ENCODE measurements around the gene PPP2R1B.
"Not testable (repeated sequence)": the region's sequence is repeated elsewhere in the genome, so short reads cannot be mapped to it uniquely, and the experiment has no call there.

PPP2R1B gene

DNA sequence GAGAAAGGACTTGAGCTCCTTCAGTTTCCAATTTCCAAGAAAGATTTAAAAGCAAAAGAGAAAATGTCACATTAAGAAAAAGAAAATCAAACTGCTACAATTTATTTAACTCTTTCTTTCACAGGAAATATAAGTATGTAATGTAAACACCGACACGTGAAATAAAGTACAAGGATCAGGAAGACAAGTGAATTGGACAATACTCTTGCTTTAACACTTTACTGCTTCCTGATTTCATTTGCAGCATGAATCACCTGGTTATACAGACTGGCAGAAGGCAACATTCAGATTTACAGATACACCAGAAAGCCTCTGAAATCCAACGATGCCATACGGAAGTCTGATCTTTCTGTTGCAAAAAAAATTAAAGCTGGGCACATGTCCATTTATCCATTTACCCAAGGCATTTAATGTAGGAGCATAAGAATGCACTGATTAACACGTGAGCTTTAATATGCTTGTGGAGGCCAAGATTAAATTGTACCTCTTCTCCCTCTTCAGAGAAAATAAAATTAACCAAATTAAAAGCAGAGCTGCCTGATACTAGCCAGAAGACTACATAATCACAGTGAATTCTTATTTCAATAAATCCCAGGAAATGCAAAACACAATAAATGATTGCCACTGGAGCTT is 16.0 kb upstream of the PPP2R1B start:
- DNase-seq (ENCODE audit: low read depth) = no peak

DNA sequence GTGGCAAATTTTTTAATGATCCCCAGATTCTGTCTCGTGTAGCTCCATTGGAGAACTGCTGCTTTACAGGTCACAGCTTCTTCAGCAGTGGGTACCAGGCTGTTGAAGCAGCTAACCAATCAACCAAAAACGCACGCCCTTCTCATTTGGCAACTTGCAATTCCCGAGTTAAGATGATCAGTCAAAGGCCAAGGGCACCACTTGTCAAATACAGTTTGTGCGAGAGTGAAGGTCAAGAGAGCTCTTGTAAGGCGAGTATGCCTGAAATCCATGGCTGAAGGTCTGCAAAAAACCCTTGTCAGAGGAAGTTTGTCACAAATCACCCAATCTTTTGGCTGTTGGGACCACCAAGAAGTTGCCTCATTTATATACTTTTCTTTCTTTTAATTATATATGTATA is 12.9 kb upstream of the PPP2R1B start:
- no peak for DNase-seq (ENCODE audit: low read depth)

DNA sequence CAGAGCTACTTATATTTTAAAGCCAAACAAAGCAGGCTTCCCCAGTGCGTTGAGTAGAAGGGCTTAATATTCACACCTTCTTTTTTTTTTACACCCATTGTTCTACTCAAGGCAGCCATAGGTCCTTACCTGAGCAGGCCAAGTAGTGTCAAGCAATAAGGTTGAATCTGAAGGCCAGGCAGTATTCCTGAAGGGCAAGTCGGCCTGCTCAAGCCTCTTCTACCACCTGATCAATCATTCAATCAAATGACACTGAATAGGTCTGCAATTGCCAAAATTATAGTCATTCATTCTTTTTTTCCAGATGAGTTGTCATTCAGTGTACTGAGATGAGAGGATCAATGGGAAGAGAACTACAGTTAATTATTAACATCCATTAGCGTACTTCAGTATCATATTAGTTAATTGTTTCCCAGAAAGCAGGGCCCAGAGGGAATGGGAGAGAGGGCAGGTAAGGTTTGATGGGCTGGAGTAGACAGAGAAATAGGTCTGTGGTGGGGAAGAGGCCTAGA is 11.9 kb upstream of the PPP2R1B start:
- no peak for DNase-seq (ENCODE audit: low read depth)

DNA sequence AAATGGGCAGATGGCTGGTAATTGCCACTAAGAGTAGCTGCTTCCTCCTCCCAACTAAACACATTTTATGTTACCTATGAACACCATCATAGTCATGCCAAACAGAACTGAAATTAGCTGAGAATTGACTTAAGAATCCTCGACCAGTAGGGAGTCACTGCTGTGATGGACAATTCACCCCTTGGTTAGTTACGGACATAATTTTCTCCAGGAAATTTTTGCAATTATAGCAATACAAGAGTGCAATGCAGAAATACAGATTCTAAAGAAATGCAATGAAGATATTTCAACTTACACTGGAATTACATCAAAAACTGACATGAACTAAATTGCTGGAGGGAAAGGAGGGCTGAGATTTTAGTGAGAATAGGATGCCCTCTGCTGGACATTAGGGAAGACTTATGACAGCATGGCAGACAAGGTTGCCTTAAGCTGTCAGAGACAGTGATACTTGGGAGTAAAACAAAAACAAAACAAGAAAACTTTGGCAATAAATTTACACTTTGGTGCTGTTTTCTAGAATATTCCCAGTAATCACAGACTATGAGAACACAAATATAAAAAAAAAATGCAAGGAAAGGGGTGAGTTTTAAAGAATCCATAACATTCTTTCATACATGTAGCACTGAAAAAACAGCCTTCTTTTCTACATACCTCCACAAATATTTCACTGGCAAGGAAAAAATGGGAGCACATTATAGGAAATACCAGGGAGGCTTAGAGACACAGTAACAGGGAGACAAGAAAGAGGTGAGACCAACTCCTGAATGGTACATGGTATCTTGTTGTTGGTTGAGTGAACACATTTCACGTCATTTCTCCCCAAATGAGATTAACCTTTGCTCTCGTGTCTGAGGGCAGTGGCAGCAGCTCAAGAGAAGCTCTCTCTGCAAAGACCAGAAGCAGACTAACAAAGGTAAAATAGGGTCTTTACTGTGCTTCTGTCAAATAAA is 11.2 kb upstream of the PPP2R1B start:
- peak; percentile 59 for DNase-seq (ENCODE audit: low read depth)

DNA sequence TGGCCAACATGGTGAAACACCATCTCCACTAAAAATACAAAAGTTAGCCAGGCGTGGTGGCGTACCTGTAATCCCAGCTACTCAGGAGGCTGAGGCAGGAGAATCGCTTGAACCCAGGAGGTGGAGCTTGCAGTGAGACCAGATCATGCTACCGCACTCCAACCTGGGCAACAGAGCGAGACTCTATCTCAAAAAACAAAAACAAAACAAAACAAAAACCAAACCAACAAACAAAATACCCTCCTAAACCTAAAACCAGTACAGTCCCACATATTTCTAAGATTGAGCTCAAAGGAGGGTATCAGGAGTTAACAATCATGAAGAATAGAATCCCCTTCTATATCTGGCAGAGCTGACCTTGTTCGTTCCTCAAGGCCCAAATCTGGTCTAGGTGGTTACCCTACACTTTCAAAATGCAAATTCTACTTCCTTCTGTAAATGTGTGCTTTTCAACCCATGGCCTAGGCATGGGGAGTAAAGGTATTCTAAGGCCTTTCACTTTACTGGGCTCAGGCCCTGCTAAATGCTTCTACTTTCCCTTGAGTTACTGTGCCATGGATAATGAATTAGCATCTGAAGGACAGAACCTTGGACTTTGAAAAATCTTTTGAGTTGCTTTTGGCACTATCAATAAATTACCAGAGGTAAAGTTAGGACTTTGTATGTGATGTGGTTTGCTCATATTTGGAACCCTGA is 10.4 kb upstream of the PPP2R1B start:
- DNase-seq (ENCODE audit: low read depth) = no peak

DNA sequence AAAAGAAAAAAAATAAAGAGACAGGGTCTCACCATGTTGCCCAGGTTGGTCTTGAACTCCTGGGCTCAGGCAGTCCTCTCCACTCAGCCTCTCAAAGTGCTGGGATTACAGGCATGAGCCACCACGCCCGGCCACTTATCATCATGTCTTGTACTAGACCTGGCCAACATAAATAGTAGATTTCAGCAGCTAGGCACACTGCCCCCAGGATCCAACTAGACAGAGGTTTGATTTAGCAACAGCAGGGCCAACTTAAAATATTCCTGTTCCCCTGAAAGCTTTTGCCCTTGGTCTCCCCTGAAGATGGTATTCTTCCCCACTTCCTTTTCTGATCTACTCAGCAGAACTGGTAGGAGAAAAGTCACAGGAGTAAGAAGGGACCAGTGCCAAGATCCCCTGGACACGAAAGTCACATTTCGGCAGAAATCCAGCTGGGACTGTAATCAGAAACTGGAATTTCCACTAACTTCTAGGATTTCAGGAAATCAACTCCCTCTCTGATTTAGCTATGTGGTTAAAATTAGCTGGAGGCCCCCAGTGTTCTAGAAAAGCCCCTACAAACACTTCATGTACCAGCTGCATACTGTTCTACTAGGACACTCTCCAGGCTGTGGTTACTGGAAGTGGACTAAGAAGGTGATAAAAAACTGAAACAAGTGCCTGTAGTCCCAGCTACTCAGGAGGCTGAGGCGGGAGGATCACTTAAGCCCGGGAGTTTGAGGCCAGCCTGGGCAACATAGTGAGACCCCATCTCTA is 8.9 kb upstream of the PPP2R1B start:
- no peak for DNase-seq (ENCODE audit: low read depth)

DNA sequence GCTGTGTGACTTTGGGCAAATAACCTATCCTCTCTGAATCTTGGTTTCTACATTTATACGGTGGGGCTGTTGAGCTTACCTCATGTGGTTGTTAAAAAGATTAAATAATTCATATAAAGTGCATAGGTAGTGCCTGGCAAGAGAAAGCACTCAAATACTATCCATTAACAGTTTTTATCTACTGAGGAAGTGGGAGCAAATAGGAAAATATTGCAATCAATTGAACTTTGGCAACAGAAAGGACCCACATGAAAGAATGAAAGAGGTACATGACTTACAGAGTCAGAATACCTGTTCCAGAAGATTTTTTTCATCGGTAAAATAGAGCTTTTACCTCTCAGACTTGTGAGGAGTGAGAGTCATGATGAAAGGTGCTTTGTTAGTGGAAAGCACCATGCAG is 6.3 kb upstream of the PPP2R1B start:
- DNase-seq (ENCODE audit: low read depth) = no peak

DNA sequence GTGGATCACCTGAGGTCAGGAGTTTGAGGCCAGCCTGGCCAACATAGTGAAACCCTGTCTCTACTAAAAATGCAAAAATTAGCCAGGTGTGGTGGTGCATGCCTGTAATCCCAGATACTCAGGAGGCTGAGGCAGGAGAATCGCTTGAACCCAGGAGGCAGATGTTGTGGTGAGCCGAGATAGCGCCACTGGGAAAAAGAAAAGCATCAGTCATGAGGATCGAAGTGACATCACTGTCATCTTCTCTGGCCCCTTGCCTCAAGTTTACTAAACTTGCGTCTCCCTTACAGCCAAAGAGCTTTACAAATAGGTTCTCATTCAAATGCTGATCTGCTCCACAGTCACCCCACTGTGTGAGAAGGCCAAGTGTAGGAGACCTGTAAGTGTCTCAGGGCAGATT is 5.0 kb upstream of the PPP2R1B start:
- not testable (repeated sequence) for DNase-seq (ENCODE audit: low read depth)

DNA sequence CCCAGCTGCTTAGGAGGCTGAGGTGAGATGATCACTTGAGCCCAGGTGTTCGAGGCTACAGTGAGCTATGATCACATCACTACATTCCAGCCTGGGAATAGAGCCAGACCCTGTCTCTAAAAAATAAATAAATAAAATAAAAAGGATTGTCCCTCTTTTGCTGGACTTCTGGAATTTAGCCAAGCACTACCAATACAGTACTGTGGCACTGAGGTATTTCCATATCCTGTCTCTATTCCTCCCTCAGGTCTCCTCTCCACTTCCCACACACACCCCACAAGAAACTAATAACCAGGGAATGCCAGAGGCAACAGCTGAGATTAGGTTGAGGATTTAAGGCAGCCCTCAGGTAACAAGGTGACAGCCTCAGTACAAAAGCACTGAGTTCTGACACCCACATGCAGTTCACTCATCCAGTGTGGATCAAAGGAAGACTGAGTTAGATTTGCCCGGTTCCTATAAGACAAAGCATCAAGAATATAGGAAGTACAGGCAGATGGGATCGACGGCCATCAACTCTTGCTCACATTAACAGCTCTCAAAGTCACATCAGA is 4.5 kb upstream of the PPP2R1B start:
- no peak for DNase-seq (ENCODE audit: low read depth)

DNA sequence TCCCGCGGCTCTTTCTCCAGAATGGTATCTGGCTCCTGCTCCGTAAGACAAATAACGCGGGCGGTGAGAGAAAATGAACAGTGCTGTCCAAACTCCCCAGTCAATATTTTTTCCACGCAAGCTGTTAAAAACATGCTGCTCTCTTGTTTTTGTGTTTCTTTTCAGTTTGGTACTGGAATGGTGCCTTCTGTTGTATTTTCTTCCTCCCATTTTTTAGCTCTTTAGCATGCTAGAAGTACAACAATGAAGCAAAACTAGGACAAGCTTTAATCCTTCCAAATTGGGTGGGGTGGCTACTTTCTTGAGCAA is 599 bp upstream of the PPP2R1B start:
- no peak for DNase-seq (ENCODE audit: low read depth)

DNA sequence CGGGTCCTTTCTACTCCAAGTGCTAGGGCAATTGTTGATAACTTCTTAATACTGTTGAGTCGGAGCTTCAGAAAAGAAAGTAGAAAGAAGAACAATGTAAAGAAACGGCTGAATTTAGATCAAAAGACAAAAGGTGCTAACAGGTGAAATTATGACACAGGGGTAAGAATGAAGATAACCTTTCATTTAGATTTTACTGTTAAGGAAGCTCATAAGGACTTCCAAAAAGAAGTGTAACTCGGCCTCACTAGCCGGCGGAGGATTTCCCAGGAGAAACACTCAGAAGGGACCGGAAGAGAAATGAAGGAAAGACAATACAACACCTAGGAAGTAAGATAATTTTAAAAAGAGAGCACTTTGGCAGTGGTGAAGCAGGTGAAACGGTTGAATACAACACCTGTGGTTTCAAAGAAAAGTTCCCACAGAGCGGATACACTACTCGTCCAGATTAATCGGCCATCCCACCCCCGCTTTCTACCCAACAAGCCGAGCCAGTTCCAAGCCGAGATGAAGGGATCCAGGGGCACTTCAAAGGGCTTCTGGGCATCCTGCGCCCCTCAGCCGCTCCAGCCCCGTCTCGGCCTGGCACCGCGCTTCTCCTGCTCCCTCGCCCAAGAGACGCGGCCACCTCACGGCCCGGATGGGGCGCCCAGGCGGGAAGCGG is 737 bp downstream of the PPP2R1B start:
- no peak for DNase-seq (ENCODE audit: low read depth)

DNA sequence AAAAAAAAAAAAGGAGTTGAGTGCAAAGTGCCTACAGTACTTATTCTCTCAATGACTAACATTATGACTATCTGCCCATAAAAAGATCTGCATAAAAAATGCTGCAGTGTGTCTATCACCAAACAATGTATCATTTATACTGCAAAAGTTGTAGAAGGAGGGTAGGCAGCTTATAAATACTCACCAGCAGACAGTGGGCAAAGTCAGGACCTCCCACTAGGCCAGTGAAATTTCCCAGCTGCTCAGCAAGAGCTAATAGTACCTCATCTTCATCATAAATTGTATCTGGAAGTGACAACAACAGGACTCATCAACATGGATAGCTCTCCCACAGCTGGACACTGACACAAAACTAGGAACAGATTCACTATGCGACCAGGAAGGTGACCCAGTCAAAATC is 1.6 kb downstream of the PPP2R1B start:
- no peak for DNase-seq (ENCODE audit: low read depth)

DNA sequence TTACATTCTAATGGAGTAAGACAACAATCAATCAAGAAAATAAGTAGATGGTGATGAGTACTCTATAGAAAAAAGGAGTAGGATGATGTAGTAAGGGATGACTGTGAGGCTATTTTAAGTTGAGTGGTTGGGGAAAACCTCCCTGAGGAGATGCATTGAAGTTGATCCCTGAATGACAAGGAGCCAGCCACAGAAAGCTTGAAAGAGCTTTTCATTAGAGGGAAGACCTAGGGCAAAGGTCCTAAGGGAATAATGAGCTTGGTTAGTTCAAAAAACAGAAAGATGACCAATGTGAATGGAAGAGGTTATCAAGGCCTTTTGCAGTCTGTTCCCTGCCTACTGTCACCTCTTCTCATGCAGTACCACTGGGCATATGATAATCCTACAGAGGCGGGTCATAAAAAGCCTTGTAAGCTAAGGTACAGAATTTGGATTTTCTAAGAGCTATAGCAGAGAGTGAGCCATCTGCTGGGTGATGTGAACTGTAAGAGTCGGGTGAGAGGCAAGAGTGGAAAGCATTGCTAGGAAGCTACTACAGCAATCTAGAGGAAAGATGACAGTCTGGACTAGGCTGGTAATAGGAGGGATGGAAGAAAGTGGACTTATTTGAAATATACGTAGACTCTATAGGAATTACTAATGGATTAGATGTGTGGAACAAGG is 3.1 kb downstream of the PPP2R1B start:
- no peak for DNase-seq (ENCODE audit: low read depth)

DNA sequence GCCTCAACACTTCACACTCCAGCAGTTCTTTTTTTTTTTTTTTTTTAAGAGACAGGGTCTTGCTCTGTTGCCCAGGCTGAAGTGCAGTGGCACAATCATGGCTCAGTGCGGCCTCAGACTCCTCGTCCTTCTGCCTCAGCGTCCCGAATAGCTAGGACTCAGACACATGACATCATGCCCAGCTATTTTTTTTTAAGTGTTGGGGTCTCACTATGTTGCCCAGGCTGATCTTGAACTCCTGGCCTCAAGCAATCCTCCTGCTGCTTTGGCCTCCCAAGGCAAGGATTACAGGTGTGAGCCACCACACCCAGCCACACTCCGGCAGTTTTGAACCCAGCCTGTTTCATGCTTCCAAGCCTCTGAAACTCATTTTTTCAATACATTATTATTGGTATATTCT is 3.7 kb downstream of the PPP2R1B start:
- no peak for DNase-seq (ENCODE audit: low read depth)

DNA sequence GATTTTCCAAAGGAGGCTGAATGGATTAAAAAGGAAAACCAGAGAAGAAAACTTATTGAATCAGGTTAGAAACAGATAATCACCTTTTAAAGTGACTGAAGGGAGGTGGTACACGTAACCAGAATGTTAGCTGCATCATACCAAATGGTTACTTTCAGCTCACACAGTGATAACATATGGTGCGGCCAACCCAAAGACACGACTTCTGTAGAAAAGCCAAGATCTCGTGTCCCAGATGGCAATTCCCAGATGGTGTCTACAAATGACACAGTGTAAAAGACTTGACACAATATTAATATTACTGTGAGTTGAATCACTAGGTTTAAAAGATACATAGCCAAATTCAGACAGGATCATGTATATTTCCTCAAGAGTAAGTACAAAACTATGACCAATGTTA is 5.2 kb downstream of the PPP2R1B start:
- no peak for DNase-seq (ENCODE audit: low read depth)

DNA sequence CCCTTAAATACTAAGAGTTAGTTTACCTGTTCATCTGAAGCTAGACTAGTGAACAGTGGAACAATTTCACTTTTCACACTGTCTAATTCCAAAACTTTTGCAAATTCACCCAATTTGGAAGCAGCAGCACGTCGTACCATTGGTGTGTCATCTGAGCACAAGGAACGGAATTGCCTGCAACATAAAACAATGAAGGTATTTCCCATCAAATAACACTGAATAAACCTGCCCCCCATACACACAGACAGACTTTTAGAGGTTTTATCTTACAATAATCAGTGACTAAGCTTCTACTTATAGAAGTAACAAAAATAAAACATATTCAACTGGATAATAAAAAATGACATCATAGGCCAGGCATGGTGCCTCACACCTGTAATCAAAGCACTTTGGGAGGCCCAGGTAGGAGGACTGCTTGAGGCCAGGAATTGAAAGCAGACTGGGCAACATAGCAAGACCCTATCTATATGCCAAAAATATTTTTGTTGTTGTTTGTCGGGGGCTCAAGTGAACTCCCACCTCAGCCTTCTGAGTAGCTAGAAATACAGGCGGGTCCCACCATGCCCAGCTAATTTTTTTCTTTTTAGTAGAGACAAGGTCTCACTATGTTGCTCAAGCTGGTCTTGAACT is 6.3 kb downstream of the PPP2R1B start:
- DNase-seq (ENCODE audit: low read depth) = no peak

DNA sequence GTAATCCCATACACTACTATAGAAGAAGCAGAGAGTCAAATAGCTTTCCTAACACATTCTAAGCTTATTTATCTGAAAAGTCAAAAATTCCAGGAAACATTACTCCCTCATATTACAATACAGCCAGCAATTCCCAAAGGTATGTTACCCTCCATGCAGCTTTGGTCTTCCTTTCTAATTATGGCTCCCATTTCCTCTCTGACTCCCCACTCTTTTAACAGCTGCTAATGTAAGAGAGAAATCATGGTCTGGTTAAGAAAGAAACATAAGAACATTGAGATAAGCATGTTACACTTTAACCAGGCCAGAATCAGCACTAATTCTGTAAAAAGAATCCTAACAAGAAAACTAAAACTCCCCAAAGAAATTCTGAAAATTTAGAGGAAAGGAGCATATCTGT is 6.8 kb downstream of the PPP2R1B start:
- DNase-seq (ENCODE audit: low read depth) = no peak

DNA sequence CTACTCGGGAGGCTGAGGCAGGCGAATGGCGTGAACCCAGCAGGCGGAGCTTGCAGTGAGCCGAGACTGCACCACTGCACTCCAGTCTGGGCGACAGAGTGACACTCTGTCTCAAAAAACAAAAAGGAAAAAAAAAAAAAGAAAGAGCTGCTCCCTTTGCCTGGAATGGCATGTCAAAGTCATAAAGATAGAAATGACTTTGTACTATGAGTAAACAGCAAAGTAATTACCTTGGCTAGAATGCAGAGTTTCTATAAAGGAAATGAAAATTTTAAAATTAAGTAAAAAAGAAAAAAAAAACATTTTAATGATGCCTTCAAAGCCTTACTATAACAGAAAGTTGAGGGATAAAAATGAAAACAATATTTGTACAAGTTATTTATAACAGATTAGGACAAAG is 10.1 kb downstream of the PPP2R1B start:
- no peak for DNase-seq (ENCODE audit: low read depth)

DNA sequence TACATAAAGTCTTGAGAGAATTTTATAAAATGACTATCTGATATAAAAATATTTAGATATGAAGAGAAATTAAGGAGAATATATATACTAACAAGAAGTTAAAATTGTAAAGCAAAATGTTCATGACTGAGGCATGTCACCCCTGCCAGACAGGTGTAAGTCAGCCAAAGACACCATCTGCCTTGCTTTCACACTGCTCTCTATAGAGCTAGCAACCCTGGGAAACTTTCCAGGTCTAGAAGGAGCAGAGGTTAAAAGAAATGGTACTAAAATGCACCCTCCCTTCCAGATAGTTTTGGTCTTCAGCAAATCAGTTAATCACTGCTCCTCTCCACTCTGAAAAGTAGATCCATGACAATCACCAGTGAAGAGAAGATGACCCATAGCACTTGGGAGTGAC is 16.5 kb downstream of the PPP2R1B start:
- DNase-seq (ENCODE audit: low read depth) = no peak

DNA sequence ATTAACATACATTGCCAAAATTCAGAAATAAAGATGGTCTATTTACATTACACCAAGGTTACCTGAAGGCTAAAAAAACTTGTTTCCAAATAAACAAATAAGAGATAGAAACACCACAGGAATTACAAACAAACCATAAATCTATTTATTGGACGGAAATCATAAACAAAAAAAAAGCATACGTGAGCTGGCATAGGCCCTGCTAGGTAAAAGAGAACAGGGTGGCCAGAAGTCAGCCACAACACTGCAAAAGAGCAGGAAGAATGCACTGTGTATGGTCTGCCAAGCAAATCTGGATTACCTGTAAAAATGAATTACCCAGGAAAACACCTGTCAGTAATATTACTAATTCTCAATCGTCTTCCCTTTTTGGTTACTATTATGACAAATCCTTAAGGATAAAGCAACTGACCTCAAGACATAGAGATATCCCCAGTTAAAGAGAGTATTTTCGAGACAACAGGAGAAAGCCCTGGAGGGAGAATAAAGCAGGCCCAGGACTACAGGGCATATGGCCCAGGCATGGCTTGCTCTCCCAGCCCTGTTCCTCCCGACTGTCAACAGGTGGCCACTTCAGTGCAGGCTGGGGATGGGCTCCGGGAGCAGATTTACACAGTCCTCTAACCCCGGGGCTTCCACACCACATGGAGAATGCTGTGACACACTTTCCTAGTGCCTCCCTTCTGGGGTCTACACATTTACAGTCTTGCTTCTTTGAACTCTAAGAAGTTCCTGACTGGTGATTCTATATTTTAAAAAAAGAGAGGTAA is 18.0 kb downstream of the PPP2R1B start:
- no peak for DNase-seq (ENCODE audit: low read depth)
